Muscle of leg (tissue), 11 donors: ENCODE data around the gene RAB10. TPM values are rescaled to one million over a fixed set of nuclear protein-coding genes. Genes with fewer than 3 reads are reported as not detected.

ENCODE experiments used
- DNase-seq: peaks from one replicate; pipeline ENCODE4 v3.0.0; 2013
- H3K27ac ChIP-seq: one replicate; pipeline ENCODE4 v1.5.1; 2013; ENCODE audit warnings: mild to moderate bottlenecking, low read length, control low read depth
- H3K27me3 ChIP-seq: one replicate; pipeline ENCODE4 v1.6.1; 2013; ENCODE audit warnings: low read length; ENCODE audit not compliant: control insufficient read depth, insufficient read depth
- H3K36me3 ChIP-seq: one replicate; pipeline ENCODE4 v1.6.1; 2013; ENCODE audit warnings: low read length; ENCODE audit not compliant: control insufficient read depth, insufficient read depth
- H3K4me1 ChIP-seq: one replicate; pipeline ENCODE4 v1.6.1; 2013; ENCODE audit warnings: low read length; ENCODE audit not compliant: control insufficient read depth, insufficient read depth
- H3K4me3 ChIP-seq: one replicate; pipeline ENCODE4 v1.5.1; 2013; ENCODE audit warnings: low read length, control low read depth
- H3K9me3 ChIP-seq: replicated peaks from 2 replicates; pipeline ENCODE4 v1.6.1; 2013; ENCODE audit warnings: low read depth, low read length; ENCODE audit not compliant: control insufficient read depth
- WGBS: methylation state at CpG from one replicate; pipeline ENCODE4 v1.1.5; 2013; ENCODE audit warnings: missing lambda C conversion rate; ENCODE audit not compliant: insufficient coverage; 5-methylcytosine and 5-hydroxymethylcytosine counted together
- polyA plus RNA-seq, 8 donors: library from polyadenylated mRNA; unstranded; fragments of 120-200 nt; gene quantifications; one replicate each; pipeline versions ENCODE4 v1.2.1 to v1.2.3, GENCODE V29; 2013; ENCODE audit warnings: inconsistent platforms in 1 of 8, low replicate concordance in 1 of 8; ENCODE audit not compliant: insufficient read length in 8 of 8, insufficient read depth in 1 of 8
- total RNA-seq: library from RNA; stranded (reverse); fragments of 120-200 nt; gene quantifications from one replicate; pipeline ENCODE4 v1.2.4, GENCODE V29; 2013

The RAB10 gene
- total and polyA plus RNA-seq, 9 donors = 50.5 to 107 (median 95.3) TPM

DNA sequence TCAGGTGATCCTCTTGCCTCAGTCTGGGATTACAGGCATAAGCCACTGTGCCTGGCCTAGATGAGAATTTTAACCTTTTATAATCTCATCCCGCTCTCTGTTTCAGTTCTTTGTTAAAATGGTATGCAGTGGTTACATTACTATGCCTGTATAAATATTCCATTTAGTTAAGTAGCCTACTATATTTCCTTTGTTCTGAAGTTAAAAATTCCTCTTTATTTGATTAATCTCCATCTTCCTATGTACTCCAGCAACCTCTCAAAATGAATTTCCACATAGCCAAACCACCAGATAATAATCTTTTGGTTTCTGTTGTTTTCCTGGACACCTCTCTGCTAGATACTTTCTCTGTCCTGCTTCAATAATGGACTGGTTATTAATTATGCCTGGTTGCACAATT is 15.8 kb downstream of the RAB10 start:
- H3K4me1 ChIP-seq = no peaks in the 10 kb centered on the region
- H3K27me3 ChIP-seq = no peaks in the 10 kb centered on the region
- no peaks in the 10 kb centered on the region for H3K9me3 ChIP-seq
- no peaks in the 10 kb centered on the region for H3K36me3 ChIP-seq
- WGBS = no CpG with 5 or more reads among the region's 1 CpG
- no peak overlapping the region for H3K4me3 ChIP-seq
- H3K27ac ChIP-seq = no peak overlapping the region
- no peak for DNase-seq

DNA sequence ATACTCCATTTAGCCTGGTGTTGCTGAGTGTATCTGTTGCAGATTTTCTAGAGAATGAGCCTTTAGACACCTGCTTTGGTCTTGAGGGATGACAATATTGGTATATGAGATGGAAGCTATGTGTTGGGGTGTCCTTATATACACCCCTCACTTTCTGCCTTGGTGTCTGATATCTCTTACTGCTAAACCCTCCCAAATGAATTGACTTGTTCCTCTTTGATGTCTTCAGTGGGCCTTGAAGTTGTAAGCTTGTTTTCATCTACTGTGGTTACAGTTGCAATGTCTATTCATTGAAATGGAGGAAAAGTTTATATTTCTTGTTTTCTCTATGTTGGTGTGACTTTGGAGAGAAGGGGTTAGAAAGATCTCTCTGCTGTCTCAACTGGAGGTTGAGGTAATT is 18.9 kb downstream of the RAB10 start:
- DNase-seq = no peak
- H3K9me3 ChIP-seq = no peaks in the 10 kb centered on the region
- H3K4me3 ChIP-seq = no peak overlapping the region
- no peaks in the 10 kb centered on the region for H3K27me3 ChIP-seq
- H3K36me3 ChIP-seq = no peaks in the 10 kb centered on the region
- peaks cover 5% of the 10 kb centered on the region for H3K4me1 ChIP-seq
- H3K27ac ChIP-seq = no peak overlapping the region

DNA sequence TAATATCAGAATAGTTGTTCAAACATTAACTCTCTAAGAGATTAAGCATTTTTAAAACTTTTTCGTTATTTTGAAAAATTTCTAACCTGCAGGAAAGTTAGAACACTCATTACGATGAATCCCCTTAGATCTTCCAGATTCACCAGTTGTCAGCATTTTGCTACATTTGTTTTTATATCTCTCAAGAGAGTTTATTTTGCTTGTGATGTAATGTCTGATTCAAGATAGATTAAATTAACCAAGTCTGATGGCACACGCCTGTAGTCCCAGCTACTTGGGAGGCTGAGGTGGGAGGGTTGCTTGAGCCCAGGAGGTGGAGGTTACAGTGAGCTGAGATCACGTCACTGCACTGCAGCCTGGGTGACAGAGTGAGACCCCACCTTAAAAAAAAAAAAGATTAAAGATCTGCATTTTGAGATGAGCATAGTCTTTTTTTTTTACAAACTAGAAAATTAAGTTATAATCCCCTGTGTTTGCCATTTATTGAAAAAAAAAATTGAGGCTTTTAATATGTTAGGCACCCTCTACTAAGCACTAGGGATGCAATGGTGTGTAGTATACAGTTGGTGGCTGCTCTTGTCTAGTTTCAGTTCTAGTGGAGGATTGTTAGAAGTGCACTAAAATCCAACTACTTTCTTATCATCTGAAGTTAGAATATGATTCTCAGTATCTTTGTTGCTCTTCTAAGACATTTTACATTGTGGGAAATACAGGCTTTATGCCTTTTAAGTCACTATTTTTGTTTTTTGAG is 20.9 kb downstream of the RAB10 start:
- no peak overlapping the region for H3K27ac ChIP-seq
- no peaks in the 10 kb centered on the region for H3K9me3 ChIP-seq
- H3K4me3 ChIP-seq = no peak overlapping the region
- H3K36me3 ChIP-seq = no peaks in the 10 kb centered on the region
- DNase-seq = no peak
- WGBS = 75% methylated on average over 1 of the region's 4 CpGs
- H3K27me3 ChIP-seq = no peaks in the 10 kb centered on the region
- H3K4me1 ChIP-seq = peaks cover 5% of the 10 kb centered on the region

DNA sequence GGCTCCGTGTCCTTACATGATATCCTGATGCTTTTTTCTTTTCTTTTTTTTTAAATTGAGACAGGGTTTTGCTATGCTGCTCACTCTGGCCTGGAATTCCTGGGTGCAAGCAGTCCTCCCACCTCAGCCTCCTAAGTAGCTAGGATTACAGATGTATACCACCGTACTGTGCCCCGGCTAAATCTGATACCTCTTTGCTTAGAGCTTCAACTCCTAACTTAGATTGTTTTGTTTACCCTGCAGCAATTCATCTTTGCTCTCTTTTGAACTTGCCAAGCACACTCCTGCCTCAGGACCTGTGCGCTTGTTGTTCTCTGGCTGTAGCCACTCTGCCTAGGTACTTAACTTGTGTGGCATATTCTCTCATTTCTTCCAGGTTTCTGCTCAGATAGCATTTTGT is 24.5 kb downstream of the RAB10 start:
- Histone ChIP-seq H3K4me1 (peaks cover 5% of the 10 kb centered on the region), H3K36me3 (peaks cover 4% of the 10 kb centered on the region), H3K27me3 (no peaks in the 10 kb centered on the region), H3K27ac (no peak overlapping the region), H3K4me3 (no peak overlapping the region), H3K9me3 (no peaks in the 10 kb centered on the region)
- 89% methylated on average over 3 of the region's 4 CpGs for WGBS
- no peak for DNase-seq

DNA sequence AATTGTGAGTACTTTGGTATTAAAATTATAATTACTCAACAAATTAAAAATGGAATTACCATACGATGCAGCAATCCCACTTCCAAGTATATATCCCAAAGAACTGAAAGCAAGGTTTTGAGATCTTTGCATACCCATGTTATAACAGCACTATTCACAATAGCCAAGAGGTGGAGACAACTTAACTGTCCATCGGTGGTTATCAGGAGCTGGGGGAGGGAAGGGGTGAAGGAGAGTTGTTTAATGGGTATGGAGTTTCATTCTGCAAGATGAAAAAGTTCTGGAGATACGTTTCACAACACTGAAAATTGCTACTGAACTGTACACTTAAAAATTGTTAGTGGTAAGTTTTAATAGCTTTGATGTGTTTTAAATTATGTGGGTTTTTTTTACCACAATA is 25.7 kb downstream of the RAB10 start:
- no peak for DNase-seq
- H3K9me3 ChIP-seq = no peaks in the 10 kb centered on the region
- H3K27me3 ChIP-seq = no peaks in the 10 kb centered on the region
- no peak overlapping the region for H3K4me3 ChIP-seq
- H3K36me3 ChIP-seq = peaks cover 7% of the 10 kb centered on the region
- WGBS = no CpG with 5 or more reads among the region's 3 CpGs
- H3K4me1 ChIP-seq = peaks cover 5% of the 10 kb centered on the region
- H3K27ac ChIP-seq = no peak overlapping the region

DNA sequence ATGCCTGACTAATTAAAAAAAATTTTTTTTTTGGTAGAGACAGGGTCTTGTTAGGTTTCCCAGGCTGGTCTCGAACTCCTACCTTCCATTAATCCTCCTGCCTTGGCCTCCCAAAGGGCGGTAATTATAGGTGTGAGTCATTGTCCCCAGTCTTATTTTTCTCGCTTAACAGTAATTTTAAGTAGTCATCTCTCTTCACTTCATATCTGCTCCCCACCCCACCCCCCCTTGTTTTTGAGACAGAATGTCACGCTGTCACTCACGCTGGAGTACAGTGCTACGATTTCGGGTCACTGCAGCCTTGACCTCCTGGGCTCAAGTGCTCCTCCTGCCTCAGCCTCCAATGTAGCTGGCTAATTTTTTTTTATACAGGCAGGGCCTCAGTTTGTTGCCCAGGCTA is 27.7 kb downstream of the RAB10 start:
- H3K4me1 ChIP-seq = peaks cover 5% of the 10 kb centered on the region
- whole genome bisulfite sequencing = 73% methylated on average over 4 of the region's 7 CpGs
- H3K27ac ChIP-seq = no peak overlapping the region
- no peaks in the 10 kb centered on the region for H3K27me3 ChIP-seq
- no peaks in the 10 kb centered on the region for H3K9me3 ChIP-seq
- no peak for DNase-seq
- no peak overlapping the region for H3K4me3 ChIP-seq
- peaks cover 11% of the 10 kb centered on the region for H3K36me3 ChIP-seq

DNA sequence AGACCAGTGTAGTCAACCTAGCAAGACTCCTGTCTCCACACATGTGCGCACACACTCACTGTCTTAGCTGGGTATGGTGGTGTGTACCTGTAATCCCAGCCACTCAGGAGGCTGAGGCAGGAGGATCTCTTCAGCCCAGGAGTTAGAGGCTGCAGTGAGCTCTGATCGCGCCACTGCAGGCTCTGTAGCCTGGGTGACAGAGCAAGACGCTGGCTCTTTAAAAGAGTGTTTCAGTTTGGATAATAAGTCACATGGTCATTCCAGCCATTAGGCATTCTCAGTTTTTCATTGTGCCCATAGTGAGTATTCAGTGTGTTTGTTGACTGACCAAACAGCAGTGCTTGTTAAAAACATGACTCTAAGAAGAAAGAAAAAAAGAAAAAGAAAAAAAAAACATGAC is 31.0 kb downstream of the RAB10 start:
- 82% methylated on average over 3 of the region's 4 CpGs for WGBS
- Histone ChIP-seq H3K36me3 (peaks cover 11% of the 10 kb centered on the region), H3K4me1 (no peaks in the 10 kb centered on the region), H3K27ac (no peak overlapping the region), H3K9me3 (no peaks in the 10 kb centered on the region), H3K4me3 (no peak overlapping the region), H3K27me3 (no peaks in the 10 kb centered on the region)
- no peak for DNase-seq

DNA sequence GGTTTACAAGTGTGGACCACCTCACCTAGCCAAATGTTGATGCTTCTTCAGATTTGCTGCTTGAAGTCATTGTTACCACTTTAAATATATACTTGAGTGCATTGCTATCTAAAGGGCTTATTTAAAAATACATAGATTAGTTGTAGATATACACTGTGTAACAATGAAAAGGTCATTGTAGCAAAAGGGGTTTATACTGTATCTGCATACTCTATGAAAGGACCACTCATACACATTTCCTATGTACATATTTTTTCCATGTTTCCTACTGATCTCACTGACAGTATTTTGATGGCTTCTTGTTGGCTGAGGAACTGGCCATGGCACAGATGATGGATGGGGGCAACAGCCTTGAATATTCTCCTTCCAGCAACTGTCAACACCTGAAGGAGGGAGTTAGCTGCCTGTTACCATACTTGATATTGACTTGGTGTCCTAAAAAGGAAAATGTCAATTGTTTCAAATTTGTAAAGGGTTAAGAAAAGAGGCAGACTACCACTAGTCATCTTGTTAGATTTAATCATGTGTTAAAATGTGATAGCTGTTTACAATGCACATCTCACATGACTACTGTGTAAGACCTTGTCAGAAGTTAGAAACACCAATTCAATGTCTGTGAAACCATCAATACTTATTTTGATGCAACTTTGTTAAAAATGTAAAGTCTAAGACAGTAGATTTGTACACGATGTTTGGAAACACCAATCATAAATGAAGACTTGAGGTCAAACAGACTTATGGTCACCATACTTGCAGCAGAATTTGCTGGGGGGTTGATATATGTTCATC is 33.5 kb downstream of the RAB10 start:
- peaks cover 7% of the 10 kb centered on the region for H3K36me3 ChIP-seq
- DNase-seq = no peak
- H3K4me3 ChIP-seq = no peak overlapping the region
- H3K27ac ChIP-seq = no peak overlapping the region
- no peaks in the 10 kb centered on the region for H3K27me3 ChIP-seq
- no CpG with 5 or more reads among the region's 1 CpG for WGBS
- H3K9me3 ChIP-seq = no peaks in the 10 kb centered on the region
- H3K4me1 ChIP-seq = no peaks in the 10 kb centered on the region

DNA sequence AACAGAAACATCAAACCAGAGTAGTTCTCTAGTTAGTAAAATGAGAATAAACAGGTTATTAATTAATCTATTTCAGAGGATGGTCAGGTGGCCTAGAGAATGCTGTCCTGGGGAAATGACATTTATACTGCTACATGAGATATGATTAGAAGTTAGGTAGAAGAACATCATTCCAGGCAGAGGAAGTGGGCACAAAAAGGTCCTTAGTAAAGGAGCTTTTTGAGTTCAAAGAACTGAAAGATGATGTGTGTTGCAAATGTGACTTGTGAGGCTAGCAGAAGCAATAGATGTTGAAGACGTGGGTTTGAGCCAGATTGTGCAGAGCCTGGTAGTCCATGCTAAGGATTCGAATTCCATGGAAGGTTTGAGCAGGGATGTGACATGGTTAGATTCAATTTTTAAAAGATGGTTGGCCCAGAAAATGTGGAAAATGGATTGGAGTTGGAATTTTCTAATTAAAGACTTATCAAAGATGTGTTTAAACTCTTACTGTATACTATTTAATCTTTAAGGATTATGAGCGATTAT is 34.2 kb downstream of the RAB10 start:
- DNase-seq = no peak
- no peak overlapping the region for H3K4me3 ChIP-seq
- no peaks in the 10 kb centered on the region for H3K4me1 ChIP-seq
- H3K36me3 ChIP-seq = peaks cover 7% of the 10 kb centered on the region
- no peaks in the 10 kb centered on the region for H3K9me3 ChIP-seq
- no CpG with 5 or more reads among the region's 3 CpGs for WGBS
- H3K27me3 ChIP-seq = no peaks in the 10 kb centered on the region
- H3K27ac ChIP-seq = no peak overlapping the region

DNA sequence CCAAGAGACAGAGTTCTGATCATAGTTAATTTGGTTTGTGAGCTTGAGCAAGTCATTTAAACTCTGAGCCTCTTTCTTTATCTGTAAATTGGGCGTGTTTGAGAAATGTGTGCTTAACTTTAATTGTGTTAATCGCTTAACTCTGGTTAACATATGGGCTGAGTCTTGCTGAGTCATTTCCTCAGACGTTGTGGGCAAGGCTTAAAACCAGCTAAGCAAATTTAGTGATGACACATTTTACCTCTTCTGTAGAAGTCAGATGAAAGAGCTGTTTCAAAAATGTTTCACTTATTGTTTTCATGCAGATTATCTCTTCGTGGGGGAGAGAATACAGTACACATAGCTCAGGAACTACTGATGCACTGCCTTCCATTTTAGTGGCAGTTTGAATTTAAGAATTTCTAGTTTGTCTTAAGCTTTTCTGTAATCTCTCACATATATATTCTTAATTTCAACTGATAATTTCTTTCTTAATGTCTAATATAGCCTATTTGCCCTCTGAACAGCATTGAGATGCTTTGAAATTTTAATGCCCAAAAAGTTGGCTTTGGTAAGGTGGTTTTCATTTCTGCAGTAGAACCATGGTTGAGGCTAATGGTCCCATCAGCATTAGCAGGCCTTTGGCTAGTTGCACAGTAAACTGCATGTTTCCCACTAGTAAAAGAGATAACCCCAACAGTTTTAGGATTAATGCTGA is 34.9 kb downstream of the RAB10 start:
- H3K9me3 ChIP-seq = no peaks in the 10 kb centered on the region
- no peak overlapping the region for H3K27ac ChIP-seq
- no peak overlapping the region for H3K4me3 ChIP-seq
- H3K4me1 ChIP-seq = no peaks in the 10 kb centered on the region
- H3K36me3 ChIP-seq = peaks cover 6% of the 10 kb centered on the region
- H3K27me3 ChIP-seq = no peaks in the 10 kb centered on the region
- peak; percentile 31 for DNase-seq
- 46% methylated on average over 3 of the region's 4 CpGs for WGBS
